ENCODE measurements around the gene UNK. TPM values are rescaled to one million over a fixed set of nuclear protein-coding genes. Genes with fewer than 3 reads are reported as not detected.

The UNK gene
- total and polyA plus RNA-seq, 9 of the 15 experiments (the other 6 are each of a cell fraction or from before 2014, with no cell fraction given): 12.8 to 38.6 (median 24.8) TPM

DNA sequence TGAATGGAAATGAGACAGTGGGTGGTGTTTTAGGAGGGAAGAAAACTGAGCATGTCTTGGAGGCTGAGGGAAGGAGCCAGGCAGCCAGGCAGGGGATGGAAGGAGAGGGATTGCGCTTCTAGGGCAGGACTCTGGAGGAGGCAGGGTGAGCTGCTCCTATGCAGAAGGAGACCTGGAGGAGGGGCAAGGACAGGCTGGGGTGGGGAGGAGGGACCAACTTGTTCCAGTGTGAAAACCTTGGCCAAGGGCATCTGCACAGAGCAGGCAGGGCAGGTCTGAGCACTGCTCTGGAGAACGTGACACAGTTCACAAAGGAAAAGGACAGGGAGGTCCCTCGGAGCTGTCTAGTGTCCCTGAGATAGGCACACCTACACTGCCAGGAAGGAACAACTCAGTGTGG is 25.1 kb upstream of the UNK start:
- ATAC-seq (no peak), FAIRE-seq (no peak), DNase-seq (ENCODE audit: extremely low read depth in 1 of 4, low spot score in 3 of 4) (no peak)
- Histone ChIP-seq H3K9me3 (replicated peaks; ENCODE audit: control insufficient read depth, insufficient read depth, low read depth, low read length) (no peaks in the 10 kb centered on the region), H3K27ac (ENCODE audit: extremely low read depth, low read depth, low read length) (no peak overlapping the region), H2AFZ (ENCODE audit: low read depth, low read length) (no peak overlapping the region), H3K4me3 (no peak overlapping the region), H3K27me3 (ENCODE audit: control insufficient read depth in 2 of 2, insufficient read depth in 2 of 2, low read length in 2 of 2) (no peaks in the 10 kb centered on the region), H4K20me1 (replicated peaks; ENCODE audit: control insufficient read depth, insufficient read depth, low read length) (no peaks in the 10 kb centered on the region; the same call in 1 of the 2 replicates), H3K4me2 (ENCODE audit: insufficient read depth, low read length) (no peak overlapping the region), H3K79me2 (ENCODE audit: control insufficient read depth, insufficient read depth, low read length) (no peaks in the 10 kb centered on the region), H3K4me1 (replicated peaks in 1 of 2; ENCODE audit: control insufficient read depth in 2 of 2, insufficient read depth in 2 of 2, low read length in 2 of 2) (peaks cover 16 to 59% of the 10 kb centered on the region in 2 experiments), H3K9ac (ENCODE audit: insufficient read depth in 1 of 2, low read depth in 2 of 2, low read length in 2 of 2) (peak overlapping the region in 1 of 2 experiments; percentile 32; a peak in 1 of 4 replicates), H3K36me3 (ENCODE audit: control insufficient read depth, insufficient read depth, low read length) (no peaks in the 10 kb centered on the region), H3K9me1 (ENCODE audit: control insufficient read depth, insufficient read depth, low read length) (peaks cover 4% of the 10 kb centered on the region)
- POLR2A ChIA-PET: interaction anchor here (1.3 to 14.7 kb wide), 2 partner anchors 15 to 520 kb away, joined by 7 to 464 read pairs; a partner anchor contains a TSS
- 27% methylated on average over 3 of the region's 3 CpGs for WGBS (ENCODE audit: insufficient coverage, low coverage, missing lambda C conversion rate)
- no TSS peak for BruUV-seq (replicated peaks)
- intact Hi-C loops (cut with micrococcal nuclease): loop anchor here (10.0 kb wide), 1 partner anchor 245 kb away; the partner anchor contains the start of gene CDK3
- in situ Hi-C loops (cut with MboI): no loop called here
- CTCF ChIA-PET (ENCODE audit: low intra/inter-chr PET ratio): interaction anchor here (0.6 to 1.2 kb wide), 2 partner anchors 127 to 444 kb away, joined by 3 to 4 read pairs; no protein-coding TSS in a partner anchor
- TF ChIP-seq, protein P1, sequence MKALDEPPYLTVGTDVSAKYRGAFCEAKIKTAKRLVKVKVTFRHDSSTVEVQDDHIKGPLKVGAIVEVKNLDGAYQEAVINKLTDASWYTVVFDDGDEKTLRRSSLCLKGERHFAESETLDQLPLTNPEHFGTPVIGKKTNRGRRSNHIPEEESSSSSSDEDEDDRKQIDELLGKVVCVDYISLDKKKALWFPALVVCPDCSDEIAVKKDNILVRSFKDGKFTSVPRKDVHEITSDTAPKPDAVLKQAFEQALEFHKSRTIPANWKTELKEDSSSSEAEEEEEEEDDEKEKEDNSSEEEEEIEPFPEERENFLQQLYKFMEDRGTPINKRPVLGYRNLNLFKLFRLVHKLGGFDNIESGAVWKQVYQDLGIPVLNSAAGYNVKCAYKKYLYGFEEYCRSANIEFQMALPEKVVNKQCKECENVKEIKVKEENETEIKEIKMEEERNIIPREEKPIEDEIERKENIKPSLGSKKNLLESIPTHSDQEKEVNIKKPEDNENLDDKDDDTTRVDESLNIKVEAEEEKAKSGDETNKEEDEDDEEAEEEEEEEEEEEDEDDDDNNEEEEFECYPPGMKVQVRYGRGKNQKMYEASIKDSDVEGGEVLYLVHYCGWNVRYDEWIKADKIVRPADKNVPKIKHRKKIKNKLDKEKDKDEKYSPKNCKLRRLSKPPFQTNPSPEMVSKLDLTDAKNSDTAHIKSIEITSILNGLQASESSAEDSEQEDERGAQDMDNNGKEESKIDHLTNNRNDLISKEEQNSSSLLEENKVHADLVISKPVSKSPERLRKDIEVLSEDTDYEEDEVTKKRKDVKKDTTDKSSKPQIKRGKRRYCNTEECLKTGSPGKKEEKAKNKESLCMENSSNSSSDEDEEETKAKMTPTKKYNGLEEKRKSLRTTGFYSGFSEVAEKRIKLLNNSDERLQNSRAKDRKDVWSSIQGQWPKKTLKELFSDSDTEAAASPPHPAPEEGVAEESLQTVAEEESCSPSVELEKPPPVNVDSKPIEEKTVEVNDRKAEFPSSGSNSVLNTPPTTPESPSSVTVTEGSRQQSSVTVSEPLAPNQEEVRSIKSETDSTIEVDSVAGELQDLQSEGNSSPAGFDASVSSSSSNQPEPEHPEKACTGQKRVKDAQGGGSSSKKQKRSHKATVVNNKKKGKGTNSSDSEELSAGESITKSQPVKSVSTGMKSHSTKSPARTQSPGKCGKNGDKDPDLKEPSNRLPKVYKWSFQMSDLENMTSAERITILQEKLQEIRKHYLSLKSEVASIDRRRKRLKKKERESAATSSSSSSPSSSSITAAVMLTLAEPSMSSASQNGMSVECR (CRISPR knock-in tag; IDR thresholded peaks at IDR 0.05): no peak
- no peak for TF ChIP-seq TARDBP (IDR thresholded peaks at IDR 0.05)
- TF ChIP-seq ZNF717 (CRISPR knock-in tag; IDR thresholded peaks at IDR 0.05): no peak
- no peak for TF ChIP-seq ZC3H11A (IDR thresholded peaks at IDR 0.05; ENCODE audit: low read depth, low read length)
- TF ChIP-seq, protein P2, sequence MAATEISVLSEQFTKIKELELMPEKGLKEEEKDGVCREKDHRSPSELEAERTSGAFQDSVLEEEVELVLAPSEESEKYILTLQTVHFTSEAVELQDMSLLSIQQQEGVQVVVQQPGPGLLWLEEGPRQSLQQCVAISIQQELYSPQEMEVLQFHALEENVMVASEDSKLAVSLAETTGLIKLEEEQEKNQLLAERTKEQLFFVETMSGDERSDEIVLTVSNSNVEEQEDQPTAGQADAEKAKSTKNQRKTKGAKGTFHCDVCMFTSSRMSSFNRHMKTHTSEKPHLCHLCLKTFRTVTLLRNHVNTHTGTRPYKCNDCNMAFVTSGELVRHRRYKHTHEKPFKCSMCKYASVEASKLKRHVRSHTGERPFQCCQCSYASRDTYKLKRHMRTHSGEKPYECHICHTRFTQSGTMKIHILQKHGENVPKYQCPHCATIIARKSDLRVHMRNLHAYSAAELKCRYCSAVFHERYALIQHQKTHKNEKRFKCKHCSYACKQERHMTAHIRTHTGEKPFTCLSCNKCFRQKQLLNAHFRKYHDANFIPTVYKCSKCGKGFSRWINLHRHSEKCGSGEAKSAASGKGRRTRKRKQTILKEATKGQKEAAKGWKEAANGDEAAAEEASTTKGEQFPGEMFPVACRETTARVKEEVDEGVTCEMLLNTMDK (IDR thresholded peaks at IDR 0.05; ENCODE audit: borderline replicate concordance, insufficient read depth, low read depth, low read length, poor library complexity, severe bottlenecking): no peak
- TF ChIP-seq, protein P3, sequence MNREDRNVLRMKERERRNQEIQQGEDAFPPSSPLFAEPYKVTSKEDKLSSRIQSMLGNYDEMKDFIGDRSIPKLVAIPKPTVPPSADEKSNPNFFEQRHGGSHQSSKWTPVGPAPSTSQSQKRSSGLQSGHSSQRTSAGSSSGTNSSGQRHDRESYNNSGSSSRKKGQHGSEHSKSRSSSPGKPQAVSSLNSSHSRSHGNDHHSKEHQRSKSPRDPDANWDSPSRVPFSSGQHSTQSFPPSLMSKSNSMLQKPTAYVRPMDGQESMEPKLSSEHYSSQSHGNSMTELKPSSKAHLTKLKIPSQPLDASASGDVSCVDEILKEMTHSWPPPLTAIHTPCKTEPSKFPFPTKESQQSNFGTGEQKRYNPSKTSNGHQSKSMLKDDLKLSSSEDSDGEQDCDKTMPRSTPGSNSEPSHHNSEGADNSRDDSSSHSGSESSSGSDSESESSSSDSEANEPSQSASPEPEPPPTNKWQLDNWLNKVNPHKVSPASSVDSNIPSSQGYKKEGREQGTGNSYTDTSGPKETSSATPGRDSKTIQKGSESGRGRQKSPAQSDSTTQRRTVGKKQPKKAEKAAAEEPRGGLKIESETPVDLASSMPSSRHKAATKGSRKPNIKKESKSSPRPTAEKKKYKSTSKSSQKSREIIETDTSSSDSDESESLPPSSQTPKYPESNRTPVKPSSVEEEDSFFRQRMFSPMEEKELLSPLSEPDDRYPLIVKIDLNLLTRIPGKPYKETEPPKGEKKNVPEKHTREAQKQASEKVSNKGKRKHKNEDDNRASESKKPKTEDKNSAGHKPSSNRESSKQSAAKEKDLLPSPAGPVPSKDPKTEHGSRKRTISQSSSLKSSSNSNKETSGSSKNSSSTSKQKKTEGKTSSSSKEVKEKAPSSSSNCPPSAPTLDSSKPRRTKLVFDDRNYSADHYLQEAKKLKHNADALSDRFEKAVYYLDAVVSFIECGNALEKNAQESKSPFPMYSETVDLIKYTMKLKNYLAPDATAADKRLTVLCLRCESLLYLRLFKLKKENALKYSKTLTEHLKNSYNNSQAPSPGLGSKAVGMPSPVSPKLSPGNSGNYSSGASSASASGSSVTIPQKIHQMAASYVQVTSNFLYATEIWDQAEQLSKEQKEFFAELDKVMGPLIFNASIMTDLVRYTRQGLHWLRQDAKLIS (CRISPR knock-in tag; IDR thresholded peaks at IDR 0.05): no peak
- TF ChIP-seq KLF1 (tag; IDR thresholded peaks at IDR 0.05): no peak
- TF ChIP-seq NR2C1 (IDR thresholded peaks at IDR 0.05): no peak
- TF ChIP-seq NR2C1 (tag; IDR thresholded peaks at IDR 0.05): no peak
- TF ChIP-seq FOXK2 (conservative IDR thresholded peaks at IDR 0.05 in 1 of 2, IDR thresholded peaks at IDR 0.05 in 1 of 2; ENCODE audit: low read depth in 2 of 2): no peak
- TF ChIP-seq, protein P4, sequence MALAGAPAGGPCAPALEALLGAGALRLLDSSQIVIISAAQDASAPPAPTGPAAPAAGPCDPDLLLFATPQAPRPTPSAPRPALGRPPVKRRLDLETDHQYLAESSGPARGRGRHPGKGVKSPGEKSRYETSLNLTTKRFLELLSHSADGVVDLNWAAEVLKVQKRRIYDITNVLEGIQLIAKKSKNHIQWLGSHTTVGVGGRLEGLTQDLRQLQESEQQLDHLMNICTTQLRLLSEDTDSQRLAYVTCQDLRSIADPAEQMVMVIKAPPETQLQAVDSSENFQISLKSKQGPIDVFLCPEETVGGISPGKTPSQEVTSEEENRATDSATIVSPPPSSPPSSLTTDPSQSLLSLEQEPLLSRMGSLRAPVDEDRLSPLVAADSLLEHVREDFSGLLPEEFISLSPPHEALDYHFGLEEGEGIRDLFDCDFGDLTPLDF (CRISPR knock-in tag; IDR thresholded peaks at IDR 0.05): no peak
